HEK293T (cell line): ENCODE results near the gene VASH2.
A peak's percentile ranks its signal among the peaks of the same experiment; 100 is the strongest.

ENCODE experiments used
- CTCF ChIA-PET: fragments of 350-600 bp; formaldehyde crosslinking; extraction: SDS; loops from one replicate; lab custom pipeline; 2021; ENCODE audit warnings: antibody characterized with exemption, inconsistent platforms; lab: Yijun Ruan, JAX
- POLR2A ChIA-PET: fragments of 350-600 bp; formaldehyde crosslinking; extraction: SDS; loops from one replicate; lab custom pipeline; 2020; ENCODE audit warnings: antibody characterized with exemption, inconsistent platforms; lab: Yijun Ruan, JAX
- DNase-seq: peaks from one replicate; pipeline ENCODE4 v3.0.0; 2012; ENCODE audit warnings: mixed read lengths; ENCODE audit errors: extremely low spot score
- ARNT ChIP-seq: fragments of 450-650 bp; IDR thresholded peaks from 2 replicates; pipeline ENCODE4 v1.6.1; 2017; ENCODE audit warnings: mild to moderate bottlenecking
- BHLHE40 ChIP-seq: fragments of 450-650 bp; IDR thresholded peaks from 2 replicates; pipeline ENCODE4 v1.6.1; 2016; ENCODE audit warnings: mild to moderate bottlenecking, moderate library complexity, borderline replicate concordance
- CTBP1 ChIP-seq: fragments of 450-650 bp; IDR thresholded peaks from 2 replicates; pipeline ENCODE4 v1.6.1; 2016; ENCODE audit warnings: borderline replicate concordance
- ELF4 ChIP-seq: fragments of 450-650 bp; IDR thresholded peaks from 2 replicates; pipeline ENCODE4 v1.6.1; 2017; ENCODE audit warnings: antibody characterized with exemption
- FOXA1 ChIP-seq: fragments of 450-650 bp; IDR thresholded peaks from 2 replicates; pipeline ENCODE4 v1.6.1; 2016; ENCODE audit warnings: mild to moderate bottlenecking
- FOXK2 ChIP-seq: fragments of 450-650 bp; IDR thresholded peaks from 2 replicates; pipeline ENCODE4 v1.6.1; 2016; ENCODE audit warnings: mild to moderate bottlenecking
- FOXM1 ChIP-seq: fragments of 450-650 bp; IDR thresholded peaks from 2 replicates; pipeline ENCODE4 v1.6.1; 2017; ENCODE audit warnings: mild to moderate bottlenecking, borderline replicate concordance
- HDGF ChIP-seq: fragments of 450-650 bp; IDR thresholded peaks from 2 replicates; pipeline ENCODE4 v1.6.1; 2017; ENCODE audit warnings: antibody characterized with exemption, borderline replicate concordance
- L3MBTL2 ChIP-seq: fragments of 450-650 bp; conservative IDR thresholded peaks from 2 replicates; pipeline ENCODE4 v1.6.1; 2016; ENCODE audit warnings: mild to moderate bottlenecking
- LEF1 ChIP-seq: fragments of 450-650 bp; IDR thresholded peaks from 2 replicates; pipeline ENCODE4 v1.6.1; 2017; ENCODE audit warnings: mild to moderate bottlenecking, borderline replicate concordance
- NFRKB ChIP-seq: fragments of 450-650 bp; IDR thresholded peaks from 2 replicates; pipeline ENCODE4 v1.6.1; 2016; ENCODE audit warnings: mild to moderate bottlenecking, moderate library complexity
- SP1 ChIP-seq: fragments of 450-650 bp; IDR thresholded peaks from 2 replicates; pipeline ENCODE4 v1.6.1; 2017
- SUZ12 ChIP-seq: fragments of 450-650 bp; IDR thresholded peaks from 2 replicates; pipeline ENCODE4 v1.6.1; 2016; ENCODE audit warnings: mild to moderate bottlenecking
- TARDBP ChIP-seq: fragments of 450-650 bp; IDR thresholded peaks from 2 replicates; pipeline ENCODE4 v1.6.1; 2016
- ZNF384 ChIP-seq: fragments of 450-650 bp; IDR thresholded peaks from 2 replicates; pipeline ENCODE4 v1.6.1; 2016
- TF ChIP-seq, protein P1 (sequence below): fragments of 450-650 bp; IDR thresholded peaks from 2 replicates; pipeline ENCODE4 v1.6.1; 2016

Gene VASH2

GRCh38 chr1:212920246-212920645 is 30.1 kb upstream of the VASH2 start:
- TF ChIP-seq FOXA1 (no peak), ELF4 (no peak), TARDBP (no peak), SUZ12 (no peak), LEF1 (no peak), CTBP1 (no peak), BHLHE40 (no peak), HDGF (no peak), SP1 (no peak), FOXM1 (no peak), NFRKB (no peak), ARNT (no peak)
- TF ChIP-seq, protein P1, sequence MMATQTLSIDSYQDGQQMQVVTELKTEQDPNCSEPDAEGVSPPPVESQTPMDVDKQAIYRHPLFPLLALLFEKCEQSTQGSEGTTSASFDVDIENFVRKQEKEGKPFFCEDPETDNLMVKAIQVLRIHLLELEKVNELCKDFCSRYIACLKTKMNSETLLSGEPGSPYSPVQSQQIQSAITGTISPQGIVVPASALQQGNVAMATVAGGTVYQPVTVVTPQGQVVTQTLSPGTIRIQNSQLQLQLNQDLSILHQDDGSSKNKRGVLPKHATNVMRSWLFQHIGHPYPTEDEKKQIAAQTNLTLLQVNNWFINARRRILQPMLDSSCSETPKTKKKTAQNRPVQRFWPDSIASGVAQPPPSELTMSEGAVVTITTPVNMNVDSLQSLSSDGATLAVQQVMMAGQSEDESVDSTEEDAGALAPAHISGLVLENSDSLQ = no peak
- POLR2A ChIA-PET = no interaction called here
- no peak for DNase-seq
- CTCF ChIA-PET = interaction anchor here (0.6 kb wide), 1 partner anchor 143 kb away, joined by 5 read pairs; no protein-coding TSS in a partner anchor

GRCh38 chr1:212920896-212921295 is 29.4 kb upstream of the VASH2 start:
- CTCF ChIA-PET = interaction anchor here (0.6 kb wide), 1 partner anchor 144 kb away, joined by 5 read pairs; no protein-coding TSS in a partner anchor
- POLR2A ChIA-PET = no interaction called here
- TF ChIP-seq BHLHE40 (no peak), SP1 (no peak), TARDBP (no peak), L3MBTL2 (no peak), SUZ12 (no peak), ZNF384 (no peak), FOXA1 (no peak), HDGF (no peak), CTBP1 (no peak), FOXM1 (no peak), NFRKB (no peak), LEF1 (no peak), FOXK2 (no peak), ARNT (no peak), ELF4 (no peak)
- TF ChIP-seq, protein P1 = no peak
- DNase-seq = peak; percentile 53

DNA sequence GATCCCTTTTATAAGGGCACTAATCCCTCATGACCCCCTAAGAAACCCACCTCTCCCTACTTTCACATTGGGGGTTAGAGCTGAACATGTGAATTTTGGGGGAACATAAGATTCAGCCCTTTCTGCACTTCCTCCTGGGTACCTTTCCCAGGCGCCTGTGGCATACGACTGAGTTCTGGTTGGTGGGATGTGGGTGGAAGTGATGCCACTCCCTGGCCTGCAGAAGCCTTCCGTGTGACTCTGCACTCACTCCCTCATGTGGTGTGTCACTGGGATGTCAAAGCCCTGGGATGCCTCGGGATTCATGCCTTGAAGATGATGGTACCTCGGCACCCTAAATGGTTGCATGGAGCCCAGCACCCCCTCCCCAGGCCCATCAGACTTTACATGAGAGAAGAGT is 28.3 kb upstream of the VASH2 start:
- TF ChIP-seq, protein P1 = no peak
- TF ChIP-seq CTBP1 = no peak
- no peak for TF ChIP-seq FOXM1
- TF ChIP-seq BHLHE40 = no peak
- no peak for TF ChIP-seq L3MBTL2
- no peak for TF ChIP-seq SUZ12
- TF ChIP-seq ELF4 = no peak
- no peak for TF ChIP-seq FOXK2
- no peak for TF ChIP-seq ZNF384
- TF ChIP-seq NFRKB = no peak
- TF ChIP-seq TARDBP = no peak
- TF ChIP-seq FOXA1 = no peak
- no peak for TF ChIP-seq LEF1
- TF ChIP-seq HDGF = no peak
- no peak for TF ChIP-seq SP1
- TF ChIP-seq ARNT = no peak
- ChIA-PET CTCF (no interaction called here), POLR2A (no interaction called here)
- no peak for DNase-seq

- no peak for DNase-seq
- CTCF ChIA-PET = no interaction called here
- POLR2A ChIA-PET = no interaction called here
Observed at GRCh38 chr1:212926372-212926771, 24.0 kb upstream of the VASH2 start.

More at GRCh38 chr1:212926372-212926771, 24.0 kb upstream of the VASH2 start:
- TF ChIP-seq ARNT (no peak), ELF4 (no peak), HDGF (no peak), L3MBTL2 (no peak), TARDBP (no peak), SP1 (no peak), CTBP1 (no peak), BHLHE40 (no peak), FOXK2 (no peak), NFRKB (no peak), ZNF384 (no peak), FOXM1 (no peak), LEF1 (no peak), SUZ12 (no peak), FOXA1 (no peak)
- TF ChIP-seq, protein P1 = no peak
